Panc1 (cell line): ENCODE measurements around the gene NBPF8.
"Not testable (repeated sequence)": the region's sequence is repeated elsewhere in the genome, so short reads cannot be mapped to it uniquely, and the experiment has no call there.

ENCODE experiments used
- CTCF ChIP-seq: fragments of 450-650 bp; IDR thresholded peaks from 2 replicates; pipeline ENCODE4 v1.5.1; 2017; ENCODE audit warnings: mild to moderate bottlenecking
- POLR2AphosphoS5 ChIP-seq: IDR thresholded peaks from 2 replicates; pipeline ENCODE4 v1.6.1; 2012; ENCODE audit warnings: mild to moderate bottlenecking, low read depth, low read length, moderate library complexity
- REST ChIP-seq, 2 experiments: IDR thresholded peaks; 2 replicates each; pipeline ENCODE4 v1.6.1; 2011 to 2012; ENCODE audit warnings: low read depth in 2 of 2, control low read depth in 1 of 2, low read length in 1 of 2, mild to moderate bottlenecking in 1 of 2, moderate library complexity in 1 of 2; ENCODE audit not compliant: insufficient read depth in 1 of 2
- SIN3A ChIP-seq: IDR thresholded peaks from 2 replicates; pipeline ENCODE4 v1.6.1; 2012; ENCODE audit warnings: low read depth, mild to moderate bottlenecking, low read length, moderate library complexity, borderline replicate concordance; ENCODE audit not compliant: insufficient read depth

- TF ChIP-seq POLR2AphosphoS5; CTCF; SIN3A; REST (IDR thresholded peaks at IDR 0.05; ENCODE audit: insufficient read depth in 1 of 2, low read depth in 2 of 2, low read length in 1 of 2): not testable (repeated sequence)
These were observed 26.2 kb upstream of the NBPF8 start for GRCh38 chr1:120388597-120389126.
